Body of pancreas (tissue), 4 donors: ENCODE data around the gene SLC41A1.

ENCODE experiments used
- CTCF ChIP-seq, 7 experiments: fragments of 450-650 bp in 4 of 7; fragments of 200-600 bp in 3 of 7; sonication (generic) in 3 of 7; IDR thresholded peaks; one replicate each; pipeline ENCODE4 v1.5.1; 2016 to 2019; ENCODE audit warnings: antibody characterized with exemption in 7 of 7
- POLR2A ChIP-seq, 3 donors: fragments of 450-650 bp; IDR thresholded peaks; one replicate each; pipeline ENCODE4 v1.6.1; 2016; ENCODE audit warnings: antibody characterized with exemption in 3 of 3, mild to moderate bottlenecking in 2 of 3

- no peak for TF ChIP-seq CTCF (IDR thresholded peaks at IDR 0.05)
- no peak for TF ChIP-seq POLR2A (IDR thresholded peaks at IDR 0.05)
Measured at GRCh38 chr1:205817364-205817763, 4.4 kb upstream of the SLC41A1 start.
